K562 (cell line): ENCODE measurements around the gene MATN4. TPM values are rescaled to one million over a fixed set of nuclear protein-coding genes. Genes with fewer than 3 reads are reported as not detected.

Experiments used
- ATAC-seq: fragments of 200-7000 bp; cut with Tn5 transposase; 3 replicates; pipeline ENCODE4 v1.9.1; 2020; ENCODE audit warnings: moderate library complexity
- BruUV-seq: library from RNA; stranded (reverse); fragments of 400-500 nt; replicated peaks from 2 replicates; lab custom pipeline; 2021; lab: Mats Ljungman, UMichigan
- CTCF ChIA-PET: fragments of 300-600 bp; formaldehyde crosslinking; extraction: SDS; loops from one replicate; lab custom pipeline; 2021; ENCODE audit warnings: low intra/inter-chr PET ratio; lab: Yijun Ruan, JAX
- POLR2A ChIA-PET: fragments of 300-600, 350-650 bp; sonication (Branson Sonifier 250); formaldehyde crosslinking; extraction: SDS; loops from one replicate; lab custom pipeline; 2021; ENCODE audit warnings: antibody characterized with exemption, inconsistent platforms; lab: Yijun Ruan, JAX
- DNase-seq, 4 experiments: peaks; one replicate each; pipeline versions ENCODE4 v3.0.0 to v3.0.0-alpha.2; 2011 to 2018; ENCODE audit warnings: low spot score in 3 of 4, mixed read lengths in 3 of 4; ENCODE audit errors: extremely low read depth in 1 of 4
- FAIRE-seq: peaks from 2 replicates; lab custom pipeline; 2011; peaks lifted over from hg19 to GRCh38; lab: Jason Lieb, UNC
- H2AFZ ChIP-seq: 2 replicates; pipeline ENCODE4 v1.6.0; 2011; ENCODE audit warnings: low read depth, low read length, control low read depth, inconsistent platforms
- H3K27ac ChIP-seq: fragments of 200-600 bp; 3 replicates; pipeline ENCODE4 v1.8.0; 2011; ENCODE audit warnings: low read depth, mild to moderate bottlenecking, control low read depth, inconsistent platforms, low read length, moderate library complexity, mixed read lengths; ENCODE audit errors: extremely low read depth
- H3K27me3 ChIP-seq, 2 experiments: fragments of 300-600 bp in 1 of 2; 2 replicates in 1 of 2; 3 replicates in 1 of 2; pipeline versions ENCODE4 v1.6.0 to v1.8.0; 2011; ENCODE audit warnings: inconsistent platforms in 2 of 2, low read length in 2 of 2, mild to moderate bottlenecking in 1 of 2, mixed read lengths in 1 of 2, moderate library complexity in 1 of 2; ENCODE audit not compliant: control insufficient read depth in 2 of 2, insufficient read depth in 2 of 2
- H3K36me3 ChIP-seq: fragments of 300-600 bp; 3 replicates; pipeline ENCODE4 v1.8.0; 2011; ENCODE audit warnings: mild to moderate bottlenecking, low read length, inconsistent platforms; ENCODE audit not compliant: control insufficient read depth, insufficient read depth
- H3K4me1 ChIP-seq, 2 experiments: fragments of 200-600 bp in 1 of 2; replicated peaks in 1 of 2; 2 replicates in 1 of 2; 3 replicates in 1 of 2; pipeline versions ENCODE4 v1.5.1 to v1.8.0; 2011; ENCODE audit warnings: inconsistent platforms in 2 of 2, low read length in 2 of 2, mild to moderate bottlenecking in 1 of 2, mixed read lengths in 1 of 2, moderate library complexity in 1 of 2; ENCODE audit not compliant: control insufficient read depth in 2 of 2, insufficient read depth in 2 of 2
- H3K4me2 ChIP-seq: 2 replicates; pipeline ENCODE4 v1.6.1; 2011; ENCODE audit warnings: low read length, control low read depth, inconsistent platforms, mixed read lengths; ENCODE audit not compliant: insufficient read depth
- H3K4me3 ChIP-seq: fragments of 200-600 bp; sonication (generic), shearing (Covaris generic); 2 replicates; pipeline ENCODE4 v1.5.1; 2016; ENCODE audit warnings: control low read depth, inconsistent platforms
- H3K79me2 ChIP-seq: fragments of 200-600 bp; 3 replicates; pipeline ENCODE4 v1.8.0; 2011; ENCODE audit warnings: low read length, inconsistent platforms; ENCODE audit not compliant: control insufficient read depth, insufficient read depth
- H3K9ac ChIP-seq, 2 experiments: 2 replicates each; pipeline versions ENCODE4 v1.6.0 to v1.6.1; 2011; ENCODE audit warnings: low read depth in 2 of 2, low read length in 2 of 2, control low read depth in 1 of 2, inconsistent platforms in 1 of 2, mild to moderate bottlenecking in 1 of 2, mixed read lengths in 1 of 2; ENCODE audit not compliant: insufficient read depth in 1 of 2
- H3K9me1 ChIP-seq: one replicate; pipeline ENCODE4 v1.6.0; 2011; ENCODE audit warnings: inconsistent platforms, mild to moderate bottlenecking, low read length, moderate library complexity; ENCODE audit not compliant: control insufficient read depth, insufficient read depth
- H3K9me3 ChIP-seq: replicated peaks from 2 replicates; pipeline ENCODE4 v1.5.1; 2011; ENCODE audit warnings: low read depth, low read length, inconsistent platforms; ENCODE audit not compliant: control insufficient read depth, insufficient read depth
- H4K20me1 ChIP-seq: replicated peaks from 2 replicates; pipeline ENCODE4 v1.6.1; 2011; ENCODE audit warnings: low read length, inconsistent platforms, mixed read lengths; ENCODE audit not compliant: control insufficient read depth, insufficient read depth
- BRD4 ChIP-seq: fragments of 200-600 bp; sonication (generic); IDR thresholded peaks from 2 replicates; pipeline ENCODE4 v1.6.1; 2017; ENCODE audit warnings: inconsistent platforms
- NFATC3 ChIP-seq: fragments of 450-650 bp; IDR thresholded peaks from 2 replicates; pipeline ENCODE4 v1.6.1; 2017; ENCODE audit warnings: mild to moderate bottlenecking
- NFRKB ChIP-seq: fragments of 450-650 bp; IDR thresholded peaks from 2 replicates; pipeline ENCODE4 v1.6.1; 2016; ENCODE audit warnings: low read depth
- RNF219 ChIP-seq: fragments of 250-450 bp; sonication (Bioruptor Pico); IDR thresholded peaks from 2 replicates; pipeline ENCODE4 v1.5.0; 2022; ENCODE audit warnings: mild to moderate bottlenecking
- in situ Hi-C: fragments of 300-500 bp; cut with MboI; formaldehyde crosslinking; loops from 4 replicates; pipeline ENCODE4 v1.15.0; 2018; ENCODE audit warnings: inconsistent platforms, mixed read lengths
- intact Hi-C: fragments of 100-400 bp; cut with micrococcal nuclease; formaldehyde crosslinking; loops from 2 replicates; pipeline ENCODE4 v1.14.2; 2022
- polyA plus RNA-seq, 8 experiments: library from polyadenylated mRNA; depleted of rRNA in 4 of 8; stranded (reverse) in 5 of 8; unstranded in 3 of 8; fragments of >200 nt; fragmentation: Nextera tagmentation in 2 of 8; fragmentation: Illumina TruSeq in 1 of 8; extraction: Ambion mirVana in 2 of 8; extraction: Trizol in 1 of 8; gene quantifications; 2 replicates each; pipeline versions ENCODE4 v1.2.1 to v1.2.3, GENCODE V29; 2011 to 2014; ENCODE audit warnings: inconsistent platforms in 1 of 8, missing spikeins in 1 of 8
- total RNA-seq, 7 experiments: library from RNA; depleted of rRNA in 6 of 7; stranded (reverse); fragments of >200 nt in 6 of 7; fragmentation: Illumina TruSeq in 2 of 7; extraction: Trizol in 2 of 7; gene quantifications; 2 replicates each; pipeline versions ENCODE4 v1.2.1 to v1.2.3, GENCODE V29; 2011 to 2021; ENCODE audit warnings: low replicate concordance in 1 of 7

MATN4 gene
- total and polyA plus RNA-seq, 9 of the 15 experiments (the other 6 are each of a cell fraction or from before 2014, with no cell fraction given): 0.09 TPM; not detected in 8

DNA sequence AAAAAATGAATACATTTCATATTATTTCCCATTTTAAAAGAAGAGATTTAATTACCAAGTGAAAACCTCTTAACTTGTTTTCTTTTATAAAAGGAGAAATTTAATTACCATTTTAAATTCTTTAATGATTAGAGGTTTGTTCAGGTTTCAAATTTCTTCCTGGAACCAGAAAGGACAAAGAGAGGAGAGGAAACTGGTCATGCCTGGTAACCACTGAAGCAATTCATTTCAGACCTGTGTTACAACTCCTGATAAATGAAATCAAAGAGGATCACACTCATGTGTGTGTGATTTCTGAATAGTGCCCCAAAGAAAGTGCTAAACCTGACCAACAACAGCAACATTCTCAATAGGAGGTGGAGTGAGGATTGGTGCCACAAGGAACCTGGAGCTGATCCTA is 41.1 kb downstream of the MATN4 start:
- intact Hi-C loops: no loop called here
- FAIRE-seq (no peak), DNase-seq (no peak)
- Histone ChIP-seq H2AFZ (no peak overlapping the region), H3K4me2 (no peak overlapping the region)
- TF ChIP-seq NFATC3 (no peak), BRD4 (no peak), NFRKB (no peak), RNF219 (CRISPR knock-in tag) (no peak)
- TF ChIP-seq, all 486 proteins: peak for 0
- Histone ChIP-seq H3K27ac (no peak overlapping the region), H3K79me2 (no peaks in the 10 kb centered on the region), H3K9ac (no peak overlapping the region), H3K9me1 (no peaks in the 10 kb centered on the region), H4K20me1 (no peaks in the 10 kb centered on the region; the same call in 1 of the 2 replicates), H3K4me1 (no peaks in the 10 kb centered on the region), H3K4me3 (no peak overlapping the region), H3K9me3 (no peaks in the 10 kb centered on the region), H3K36me3 (no peaks in the 10 kb centered on the region), H3K27me3 (peaks cover 6% of the 10 kb centered on the region in 2 experiments)
- CTCF ChIA-PET: no interaction called here
- POLR2A ChIA-PET: no interaction called here
- in situ Hi-C loops: no loop called here
- no peak for ATAC-seq
- BruUV-seq: no TSS peak
